Measurements from ENCODE around the gene GJA4.

GJA4 gene

GRCh38 chr1:34777519-34778321 lies 15.1 kb upstream of the GJA4 start:
- H3K4me2 ChIP-seq (ENCODE audit: low read length): no peak overlapping the region
- H2AFZ ChIP-seq (ENCODE audit: low read length): no peak overlapping the region
- H3K9ac ChIP-seq (ENCODE audit: low read length): no peak overlapping the region
- TF ChIP-seq CTCF (IDR thresholded peaks at IDR 0.05; ENCODE audit: low read length) (no peak), EZH2 (IDR thresholded peaks at IDR 0.05; ENCODE audit: borderline replicate concordance, low read length) (no peak)
- H3K4me3 ChIP-seq (ENCODE audit: low read depth, low read length, poor library complexity, severe bottlenecking): no peak overlapping the region
- H3F3A ChIP-seq (ENCODE audit: insufficient read depth, low read length): no peaks in the 10 kb centered on the region
- no peaks in the 10 kb centered on the region for H3K4me1 ChIP-seq (ENCODE audit: insufficient read depth, low read length, severe bottlenecking)
- H3K36me3 ChIP-seq (ENCODE audit: insufficient read depth, low read length): no peaks in the 10 kb centered on the region
- H4K20me1 ChIP-seq (ENCODE audit: insufficient read depth, low read length): no peaks in the 10 kb centered on the region
- H3K79me2 ChIP-seq (ENCODE audit: insufficient read depth, low read length): no peaks in the 10 kb centered on the region
- H3K27me3 ChIP-seq (ENCODE audit: insufficient read depth, low read length): no peaks in the 10 kb centered on the region; the same call in 1 of the 2 replicates
- H3K9me2 ChIP-seq (ENCODE audit: low read depth, low read length): no peaks in the 10 kb centered on the region
- H3K9me3 ChIP-seq (ENCODE audit: low read length): no peaks in the 10 kb centered on the region
- no peak overlapping the region for H3K27ac ChIP-seq (ENCODE audit: low read depth, low read length, poor library complexity, severe bottlenecking)

DNA sequence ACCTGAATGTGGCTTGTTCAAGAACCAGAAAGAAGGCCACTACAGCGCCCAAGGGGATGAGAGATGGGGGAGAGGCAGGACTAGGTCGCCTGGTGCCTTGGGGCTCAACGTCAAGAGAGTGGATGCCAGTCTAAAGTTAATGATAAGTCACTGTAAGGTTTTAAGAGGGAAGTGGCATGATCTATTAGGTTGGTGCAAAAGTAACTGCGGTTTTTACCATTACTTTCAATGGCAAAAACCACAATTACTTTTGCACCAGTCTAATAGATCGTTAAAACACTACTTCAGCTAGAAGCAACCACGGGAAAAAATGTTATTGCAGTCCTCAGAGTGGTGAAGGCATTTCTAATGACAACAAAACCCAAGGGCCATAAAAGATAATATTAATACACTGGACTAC lies 14.4 kb upstream of the GJA4 start:
- Histone ChIP-seq H3K79me2 (ENCODE audit: insufficient read depth, low read length) (no peaks in the 10 kb centered on the region), H2AFZ (ENCODE audit: low read length) (no peak overlapping the region), H3K36me3 (ENCODE audit: insufficient read depth, low read length) (no peaks in the 10 kb centered on the region), H3K4me2 (ENCODE audit: low read length) (no peak overlapping the region), H3K4me1 (ENCODE audit: insufficient read depth, low read length, severe bottlenecking) (no peaks in the 10 kb centered on the region), H3K9me2 (ENCODE audit: low read depth, low read length) (no peaks in the 10 kb centered on the region), H3F3A (ENCODE audit: insufficient read depth, low read length) (no peaks in the 10 kb centered on the region), H3K27me3 (ENCODE audit: insufficient read depth, low read length) (no peaks in the 10 kb centered on the region; the same call in 1 of the 2 replicates), H3K27ac (ENCODE audit: low read depth, low read length, poor library complexity, severe bottlenecking) (no peak overlapping the region), H3K9me3 (ENCODE audit: low read length) (no peaks in the 10 kb centered on the region), H4K20me1 (ENCODE audit: insufficient read depth, low read length) (no peaks in the 10 kb centered on the region), H3K9ac (ENCODE audit: low read length) (no peak overlapping the region), H3K4me3 (ENCODE audit: low read depth, low read length, poor library complexity, severe bottlenecking) (no peak overlapping the region)
- no peak for TF ChIP-seq CTCF (IDR thresholded peaks at IDR 0.05; ENCODE audit: low read length)

- H3K79me2 ChIP-seq (ENCODE audit: insufficient read depth, low read length): no peaks in the 10 kb centered on the region
- H3K9me2 ChIP-seq (ENCODE audit: low read depth, low read length): no peaks in the 10 kb centered on the region
- no peak overlapping the region for H3K9ac ChIP-seq (ENCODE audit: low read length)
- TF ChIP-seq CTCF (IDR thresholded peaks at IDR 0.05; ENCODE audit: low read length): no peak
- no peak for TF ChIP-seq EZH2 (IDR thresholded peaks at IDR 0.05; ENCODE audit: borderline replicate concordance, low read length)
- H3K27me3 ChIP-seq (ENCODE audit: insufficient read depth, low read length): no peaks in the 10 kb centered on the region; the same call in 1 of the 2 replicates
- no peaks in the 10 kb centered on the region for H3K9me3 ChIP-seq (ENCODE audit: low read length)
- no peak overlapping the region for H2AFZ ChIP-seq (ENCODE audit: low read length)
- H3K4me3 ChIP-seq (ENCODE audit: low read depth, low read length, poor library complexity, severe bottlenecking): no peak overlapping the region
- H4K20me1 ChIP-seq (ENCODE audit: insufficient read depth, low read length): no peaks in the 10 kb centered on the region
- H3K4me1 ChIP-seq (ENCODE audit: insufficient read depth, low read length, severe bottlenecking): no peaks in the 10 kb centered on the region
- H3K4me2 ChIP-seq (ENCODE audit: low read length): no peak overlapping the region
- H3K36me3 ChIP-seq (ENCODE audit: insufficient read depth, low read length): no peaks in the 10 kb centered on the region
- no peaks in the 10 kb centered on the region for H3F3A ChIP-seq (ENCODE audit: insufficient read depth, low read length)
- no peak overlapping the region for H3K27ac ChIP-seq (ENCODE audit: low read depth, low read length, poor library complexity, severe bottlenecking)
Measured at GRCh38 chr1:34779005-34779404, 13.8 kb upstream of the GJA4 start.
